GM23338 (cell line): ENCODE data around the gene SIGLEC6. TPM values are rescaled to one million over a fixed set of nuclear protein-coding genes. Genes with fewer than 3 reads are reported as not detected.

Source experiments
- ATAC-seq: fragments of 200-7000 bp; cut with Tn5 transposase; 3 replicates; pipeline ENCODE4 v1.9.1; 2020
- DNase-seq: peaks from one replicate; pipeline ENCODE4 v3.0.0-alpha.2; 2015; ENCODE audit warnings: low spot score
- H2AFZ ChIP-seq: fragments of 200-600 bp; sonication (generic); 2 replicates; pipeline ENCODE4 v1.8.0; 2016; ENCODE audit warnings: antibody characterized with exemption, mild to moderate bottlenecking, moderate library complexity
- H3F3A ChIP-seq: fragments of 200-600 bp; sonication (generic); replicated peaks from 2 replicates; pipeline ENCODE4 v1.8.0; 2017; ENCODE audit warnings: antibody characterized with exemption, mixed run types, low read depth
- H3K27ac ChIP-seq: fragments of 200-600 bp; sonication (generic); 2 replicates; pipeline ENCODE4 v1.6.1; 2016; ENCODE audit warnings: low read depth
- H3K27me3 ChIP-seq: fragments of 200-600 bp; sonication (generic); 2 replicates; pipeline ENCODE4 v1.8.0; 2016; ENCODE audit warnings: mild to moderate bottlenecking, mixed run types, moderate library complexity; ENCODE audit not compliant: insufficient read depth
- H3K36me3 ChIP-seq: fragments of 200-600 bp; sonication (generic); 2 replicates; pipeline ENCODE4 v1.8.0; 2016; ENCODE audit warnings: mild to moderate bottlenecking; ENCODE audit not compliant: insufficient read depth
- H3K4me1 ChIP-seq: fragments of 200-600 bp; sonication (generic); 2 replicates; pipeline ENCODE4 v1.8.0; 2016; ENCODE audit warnings: mild to moderate bottlenecking, moderate library complexity; ENCODE audit not compliant: insufficient read depth
- H3K4me2 ChIP-seq: fragments of 200-600 bp; sonication (generic); 2 replicates; pipeline ENCODE4 v1.7.1; 2017; ENCODE audit warnings: mixed run types
- H3K4me3 ChIP-seq: fragments of 200-600 bp; sonication (generic); 2 replicates; pipeline ENCODE4 v1.6.1; 2016; ENCODE audit warnings: mixed run types
- H3K79me2 ChIP-seq: fragments of 200-600 bp; sonication (generic); replicated peaks from 2 replicates; pipeline ENCODE4 v1.8.0; 2017; ENCODE audit warnings: mild to moderate bottlenecking; ENCODE audit not compliant: insufficient read depth
- H3K9me2 ChIP-seq: fragments of 200-600 bp; sonication (generic); 2 replicates; pipeline ENCODE4 v1.8.0; 2017; ENCODE audit not compliant: insufficient read depth
- H4K20me1 ChIP-seq: fragments of 200-600 bp; sonication (generic); replicated peaks from 2 replicates; pipeline ENCODE4 v1.8.0; 2017; ENCODE audit warnings: mild to moderate bottlenecking; ENCODE audit not compliant: insufficient read depth
- H3K27ac Mint-ChIP-seq: 2 replicates; pipeline ENCODE4 v1.8.0; 2020; ENCODE audit warnings: inconsistent platforms, mild to moderate bottlenecking, moderate library complexity, mixed read lengths
- H3K27me3 Mint-ChIP-seq: 3 replicates; pipeline ENCODE4 v1.8.0; 2022; ENCODE audit warnings: low read depth, mild to moderate bottlenecking, moderate library complexity, mixed read lengths, inconsistent platforms; ENCODE audit not compliant: insufficient read depth, poor library complexity
- H3K36me3 Mint-ChIP-seq: 3 replicates; pipeline ENCODE4 v1.8.0; 2021; ENCODE audit warnings: low read depth, mild to moderate bottlenecking, inconsistent platforms, moderate library complexity, mixed read lengths
- H3K4me1 Mint-ChIP-seq: 3 replicates; pipeline ENCODE4 v1.8.0; 2020; ENCODE audit warnings: mild to moderate bottlenecking, inconsistent platforms, mixed read lengths
- H3K4me3 Mint-ChIP-seq: 3 replicates; pipeline ENCODE4 v1.8.0; 2021; ENCODE audit warnings: moderate library complexity, mild to moderate bottlenecking, inconsistent platforms, mixed read lengths
- H3K9me3 Mint-ChIP-seq: 3 replicates; pipeline ENCODE4 v1.8.0; 2020; ENCODE audit warnings: moderate library complexity, mild to moderate bottlenecking, inconsistent platforms, mixed read lengths
- CREB1 ChIP-seq: fragments of 250-450 bp; sonication (Bioruptor Pico); IDR thresholded peaks from 2 replicates; pipeline ENCODE4 v1.5.0; 2020; ENCODE audit warnings: low read depth, mild to moderate bottlenecking, moderate library complexity
- JUNB ChIP-seq: IDR thresholded peaks from one replicate; pipeline ENCODE4 v1.6.1; 2016; ENCODE audit warnings: antibody characterized with exemption; ENCODE audit not compliant: unreplicated experiment
- POLR2AphosphoS5 ChIP-seq: IDR thresholded peaks from 2 replicates; pipeline ENCODE4 v1.6.1; 2016; ENCODE audit warnings: antibody characterized with exemption, low read depth
- REST ChIP-seq: IDR thresholded peaks from one replicate; pipeline ENCODE4 v1.6.1; 2018; ENCODE audit warnings: antibody characterized with exemption; ENCODE audit not compliant: unreplicated experiment
- STAT1 ChIP-seq: IDR thresholded peaks from one replicate; pipeline ENCODE4 v1.6.1; 2016; ENCODE audit warnings: antibody characterized with exemption; ENCODE audit not compliant: unreplicated experiment
- ZNF114 ChIP-seq: fragments of 250-450 bp; sonication (Bioruptor Pico); IDR thresholded peaks from 2 replicates; pipeline ENCODE4 v1.5.0; 2020; ENCODE audit warnings: mild to moderate bottlenecking, moderate library complexity
- ZNF331 ChIP-seq: fragments of 250-450 bp; sonication (Bioruptor Pico); IDR thresholded peaks from 2 replicates; pipeline ENCODE4 v1.5.0; 2020; ENCODE audit warnings: low read depth, mild to moderate bottlenecking, moderate library complexity
- polyA plus RNA-seq: library from polyadenylated mRNA; unstranded; fragments of >200 nt; fragmentation: Nextera tagmentation; extraction: Ambion mirVana; gene quantifications from 2 replicates; pipeline ENCODE4 v1.2.1, GENCODE V29; 2016
- total RNA-seq: library from RNA; depleted of rRNA; stranded (reverse); fragments of >200 nt; shearing (Covaris generic); gene quantifications from 2 replicates; pipeline ENCODE4 v1.2.3, GENCODE V29; 2014
- TF ChIP-seq, protein P1 (sequence below), 2 experiments: fragments of 200-600 bp in 1 of 2; sonication (generic) in 1 of 2; conservative IDR thresholded peaks; 2 replicates each; pipeline versions ENCODE4 v1.5.1 to v1.6.1; 2016 to 2017; ENCODE audit warnings: antibody characterized with exemption in 2 of 2, low read depth in 2 of 2, mild to moderate bottlenecking in 2 of 2, moderate library complexity in 1 of 2
- TF ChIP-seq, protein P2 (sequence below): IDR thresholded peaks from 2 replicates; pipeline ENCODE4 v1.6.1; 2016; ENCODE audit warnings: antibody characterized with exemption

SIGLEC6 gene
- total and polyA plus RNA-seq, 2 experiments from 2014 or later: 0.76 TPM; not detected in 1

DNA sequence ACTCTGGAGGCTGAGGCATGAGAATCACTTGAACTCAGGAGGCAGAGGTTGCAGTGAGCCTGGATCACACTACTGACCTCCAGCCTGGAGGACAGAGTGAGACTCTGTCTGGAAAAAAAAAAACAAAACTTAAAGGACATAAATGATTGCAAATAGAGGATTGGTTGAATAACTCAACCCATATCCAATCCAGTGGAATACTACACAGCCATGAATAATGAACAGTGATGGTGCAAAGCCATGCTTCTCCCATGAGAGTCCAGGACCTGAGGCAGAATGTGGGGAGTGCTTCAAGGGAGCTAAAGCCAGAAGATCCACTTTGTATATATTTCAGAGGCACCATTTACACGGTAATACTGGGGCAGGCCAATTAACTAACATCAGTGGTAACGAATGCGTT, 55.3 kb downstream of the SIGLEC6 start (continued):
- no peak for TF ChIP-seq POLR2AphosphoS5
- TF ChIP-seq ZNF331: no peak
- no peak for TF ChIP-seq REST
- TF ChIP-seq CREB1 (CRISPR knock-in tag): no peak

GRCh38 chr19:51473009-51473707, 58.3 kb downstream of the SIGLEC6 start:
- Mint-ChIP-seq H3K27me3 (peaks cover 15% of the 10 kb centered on the region), H3K9me3 (peaks cover 51% of the 10 kb centered on the region), H3K36me3 (peaks cover 3% of the 10 kb centered on the region), H3K4me3 (no peak overlapping the region), H3K4me1 (no peaks in the 10 kb centered on the region), H3K27ac (no peak overlapping the region)
- Histone ChIP-seq H2AFZ (no peak overlapping the region), H3K27me3 (no peaks in the 10 kb centered on the region), H4K20me1 (no peaks in the 10 kb centered on the region), H3K79me2 (no peaks in the 10 kb centered on the region), H3K27ac (no peak overlapping the region), H3K4me1 (no peaks in the 10 kb centered on the region), H3K4me2 (no peak overlapping the region), H3F3A (no peaks in the 10 kb centered on the region), H3K9me2 (0 out of 2 replicates have a peak, but pooled peaks cover 3% of the 10 kb centered on the region), H3K4me3 (no peak overlapping the region), H3K36me3 (no peaks in the 10 kb centered on the region)
- peak; percentile 87 for DNase-seq
- peak; percentile 92 for ATAC-seq
- TF ChIP-seq, protein P1, sequence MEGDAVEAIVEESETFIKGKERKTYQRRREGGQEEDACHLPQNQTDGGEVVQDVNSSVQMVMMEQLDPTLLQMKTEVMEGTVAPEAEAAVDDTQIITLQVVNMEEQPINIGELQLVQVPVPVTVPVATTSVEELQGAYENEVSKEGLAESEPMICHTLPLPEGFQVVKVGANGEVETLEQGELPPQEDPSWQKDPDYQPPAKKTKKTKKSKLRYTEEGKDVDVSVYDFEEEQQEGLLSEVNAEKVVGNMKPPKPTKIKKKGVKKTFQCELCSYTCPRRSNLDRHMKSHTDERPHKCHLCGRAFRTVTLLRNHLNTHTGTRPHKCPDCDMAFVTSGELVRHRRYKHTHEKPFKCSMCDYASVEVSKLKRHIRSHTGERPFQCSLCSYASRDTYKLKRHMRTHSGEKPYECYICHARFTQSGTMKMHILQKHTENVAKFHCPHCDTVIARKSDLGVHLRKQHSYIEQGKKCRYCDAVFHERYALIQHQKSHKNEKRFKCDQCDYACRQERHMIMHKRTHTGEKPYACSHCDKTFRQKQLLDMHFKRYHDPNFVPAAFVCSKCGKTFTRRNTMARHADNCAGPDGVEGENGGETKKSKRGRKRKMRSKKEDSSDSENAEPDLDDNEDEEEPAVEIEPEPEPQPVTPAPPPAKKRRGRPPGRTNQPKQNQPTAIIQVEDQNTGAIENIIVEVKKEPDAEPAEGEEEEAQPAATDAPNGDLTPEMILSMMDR (conservative IDR thresholded peaks at IDR 0.05; ENCODE audit: low read depth in 2 of 2): peak; percentile 86 to 97
- TF ChIP-seq STAT1: no peak

GRCh38 chr19:51472607-51473006, 58.9 kb downstream of the SIGLEC6 start:
- H3K4me2 ChIP-seq: no peak overlapping the region
- peaks cover 50% of the 10 kb centered on the region for H3K9me3 Mint-ChIP-seq
- peaks cover 2% of the 10 kb centered on the region for H3K36me3 Mint-ChIP-seq
- H3K9me2 ChIP-seq: 0 out of 2 replicates have a peak, but pooled peaks cover 3% of the 10 kb centered on the region
- H3K4me3 Mint-ChIP-seq: no peak overlapping the region
- no peak overlapping the region for H2AFZ ChIP-seq
- ATAC-seq (no peak), DNase-seq (no peak)
- no peaks in the 10 kb centered on the region for H4K20me1 ChIP-seq
- H3K27me3 ChIP-seq: no peaks in the 10 kb centered on the region
- no peak overlapping the region for H3K4me3 ChIP-seq
- no peak overlapping the region for H3K27ac ChIP-seq
- no peaks in the 10 kb centered on the region for H3K36me3 ChIP-seq
- no peaks in the 10 kb centered on the region for H3K4me1 Mint-ChIP-seq
- H3K79me2 ChIP-seq: no peaks in the 10 kb centered on the region
- H3F3A ChIP-seq: no peaks in the 10 kb centered on the region
- H3K4me1 ChIP-seq: no peaks in the 10 kb centered on the region
- H3K27me3 Mint-ChIP-seq: peaks cover 15% of the 10 kb centered on the region
- no peak overlapping the region for H3K27ac Mint-ChIP-seq
- TF ChIP-seq CREB1 (CRISPR knock-in tag): no peak
- no peak for TF ChIP-seq REST
- no peak for TF ChIP-seq ZNF114 (CRISPR knock-in tag)
- TF ChIP-seq STAT1: no peak
- no peak for TF ChIP-seq JUNB
- no peak for TF ChIP-seq ZNF331
- TF ChIP-seq, protein P2, sequence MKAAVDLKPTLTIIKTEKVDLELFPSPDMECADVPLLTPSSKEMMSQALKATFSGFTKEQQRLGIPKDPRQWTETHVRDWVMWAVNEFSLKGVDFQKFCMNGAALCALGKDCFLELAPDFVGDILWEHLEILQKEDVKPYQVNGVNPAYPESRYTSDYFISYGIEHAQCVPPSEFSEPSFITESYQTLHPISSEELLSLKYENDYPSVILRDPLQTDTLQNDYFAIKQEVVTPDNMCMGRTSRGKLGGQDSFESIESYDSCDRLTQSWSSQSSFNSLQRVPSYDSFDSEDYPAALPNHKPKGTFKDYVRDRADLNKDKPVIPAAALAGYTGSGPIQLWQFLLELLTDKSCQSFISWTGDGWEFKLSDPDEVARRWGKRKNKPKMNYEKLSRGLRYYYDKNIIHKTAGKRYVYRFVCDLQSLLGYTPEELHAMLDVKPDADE: no peak
- no peak for TF ChIP-seq POLR2AphosphoS5
